Neuronal stem cell (in vitro differentiated cells): Measurements from ENCODE around the gene SEC14L1.
A peak's percentile ranks its signal among the peaks of the same experiment; 100 is the strongest.
"Not testable (repeated sequence)": the region's sequence is repeated elsewhere in the genome, so short reads cannot be mapped to it uniquely, and the experiment has no call there.

ENCODE experiments used
- DNase-seq: peaks from one replicate; pipeline ENCODE4 v3.0.0-alpha.2; 2013; ENCODE audit warnings: low spot score
- H2AFZ ChIP-seq: one replicate; pipeline ENCODE4 v1.6.1; 2013; ENCODE audit warnings: mild to moderate bottlenecking, low read length, inconsistent platforms
- H2AK5ac ChIP-seq: 2 replicates; pipeline ENCODE4 v1.6.1; 2013; ENCODE audit warnings: low read depth, mild to moderate bottlenecking, inconsistent platforms, low read length, moderate library complexity, mixed read lengths
- H2BK120ac ChIP-seq: 2 replicates; pipeline ENCODE4 v1.6.1; 2013; ENCODE audit warnings: low read depth, mild to moderate bottlenecking, inconsistent platforms, low read length, moderate library complexity, mixed read lengths
- H2BK12ac ChIP-seq: one replicate; pipeline ENCODE4 v1.6.1; 2013; ENCODE audit warnings: low read length, inconsistent platforms
- H2BK15ac ChIP-seq: 2 replicates; pipeline ENCODE4 v1.6.1; 2013; ENCODE audit warnings: mild to moderate bottlenecking, low read length, inconsistent platforms, mixed read lengths
- H2BK5ac ChIP-seq: one replicate; pipeline ENCODE4 v1.6.1; 2013; ENCODE audit warnings: inconsistent platforms, mild to moderate bottlenecking, low read length, moderate library complexity
- H3K14ac ChIP-seq: one replicate; pipeline ENCODE4 v1.6.1; 2013; ENCODE audit warnings: low read length, inconsistent platforms
- H3K18ac ChIP-seq: 2 replicates; pipeline ENCODE4 v1.6.1; 2013; ENCODE audit warnings: low read length, inconsistent platforms
- H3K23ac ChIP-seq: 2 replicates; pipeline ENCODE4 v1.6.1; 2013; ENCODE audit warnings: low read depth, mild to moderate bottlenecking, mixed read lengths, low read length, inconsistent platforms; ENCODE audit not compliant: poor library complexity
- H3K27ac ChIP-seq: replicated peaks from 3 replicates; pipeline ENCODE4 v1.5.1; 2013; ENCODE audit warnings: low read length, inconsistent platforms
- H3K27me3 ChIP-seq, 3 experiments: 2 replicates each; pipeline ENCODE4 v1.6.1; 2013; ENCODE audit warnings: low read length in 3 of 3, mild to moderate bottlenecking in 2 of 3, inconsistent platforms in 1 of 3, low read depth in 1 of 3, mixed read lengths in 1 of 3, moderate library complexity in 1 of 3; ENCODE audit not compliant: control insufficient read depth in 3 of 3, insufficient read depth in 3 of 3
- H3K36me3 ChIP-seq, 2 donors: replicated peaks in 1 of 2; 2 replicates each; pipeline ENCODE4 v1.6.1; 2013; ENCODE audit warnings: low read length in 2 of 2; ENCODE audit not compliant: control insufficient read depth in 2 of 2, insufficient read depth in 2 of 2
- H3K4ac ChIP-seq: 2 replicates; pipeline ENCODE4 v1.6.1; 2013; ENCODE audit warnings: inconsistent platforms, mild to moderate bottlenecking, low read length, moderate library complexity
- H3K4me1 ChIP-seq, 2 donors: 1 replicate in 1 of 2; 2 replicates in 1 of 2; pipeline ENCODE4 v1.6.1; 2013; ENCODE audit warnings: low read length in 2 of 2, low read depth in 1 of 2; ENCODE audit not compliant: control insufficient read depth in 2 of 2, insufficient read depth in 1 of 2
- H3K4me2 ChIP-seq: one replicate; pipeline ENCODE4 v1.6.1; 2013; ENCODE audit warnings: mild to moderate bottlenecking, low read length, inconsistent platforms; ENCODE audit not compliant: insufficient read depth, poor library complexity, severe bottlenecking
- H3K4me3 ChIP-seq, 2 donors: 2 replicates each; pipeline ENCODE4 v1.5.1; 2013; ENCODE audit warnings: low read length in 2 of 2, mild to moderate bottlenecking in 2 of 2, inconsistent platforms in 1 of 2, moderate library complexity in 1 of 2
- H3K79me1 ChIP-seq: one replicate; pipeline ENCODE4 v1.6.1; 2013; ENCODE audit warnings: low read depth, mild to moderate bottlenecking, inconsistent platforms, low read length, moderate library complexity
- H3K9ac ChIP-seq: one replicate; pipeline ENCODE4 v1.6.1; 2013; ENCODE audit warnings: mild to moderate bottlenecking, low read depth, low read length, inconsistent platforms; ENCODE audit not compliant: poor library complexity
- H3K9me3 ChIP-seq, 2 donors: replicated peaks in 1 of 2; 2 replicates each; pipeline versions ENCODE3 to v1.6.1; 2013; ENCODE audit warnings: low read length in 2 of 2, mild to moderate bottlenecking in 2 of 2, inconsistent platforms in 1 of 2, low read depth in 1 of 2, mixed read lengths in 1 of 2, moderate library complexity in 1 of 2; ENCODE audit not compliant: control insufficient read depth in 2 of 2, insufficient read depth in 1 of 2
- H4K8ac ChIP-seq: one replicate; pipeline ENCODE4 v1.6.1; 2013; ENCODE audit warnings: low read depth, mild to moderate bottlenecking, inconsistent platforms, low read length, moderate library complexity
- H4K91ac ChIP-seq: one replicate; pipeline ENCODE4 v1.6.1; 2013; ENCODE audit warnings: low read length, low read depth, mild to moderate bottlenecking, inconsistent platforms; ENCODE audit not compliant: poor library complexity
- WGBS, 2 donors: extraction: QIAGEN DNeasy Blood & Tissue Kit; methylation state at CpG; one replicate each; pipeline ENCODE4 v1.1.7; 2013; ENCODE audit warnings: missing lambda C conversion rate in 2 of 2, mixed read lengths in 1 of 2; ENCODE audit not compliant: insufficient read length in 2 of 2, insufficient replicate concordance in 1 of 2; ENCODE audit errors: extremely low coverage in 2 of 2; 5-methylcytosine and 5-hydroxymethylcytosine counted together

SEC14L1 gene

GRCh38 chr17:77252306-77252705 lies 111.5 kb downstream of the SEC14L1 start:
- not testable (repeated sequence) for H2AK5ac ChIP-seq, DNase-seq, H3K14ac ChIP-seq, H4K8ac ChIP-seq, H2BK120ac ChIP-seq, H2BK15ac ChIP-seq, H3K9ac ChIP-seq, H3K23ac ChIP-seq, H3K4me2 ChIP-seq, H3K79me1 ChIP-seq, H2AFZ ChIP-seq, H3K27ac ChIP-seq, H3K4ac ChIP-seq, H3K18ac ChIP-seq, H3K4me3 ChIP-seq, H4K91ac ChIP-seq, H3K9me3 ChIP-seq, H2BK5ac ChIP-seq, H2BK12ac ChIP-seq, H3K36me3 ChIP-seq
- Histone ChIP-seq H3K27me3 (peaks cover 0 to 16% (median 0%) of the 10 kb centered on the region in 3 experiments), H3K4me1 (peaks cover 11 to 14% of the 10 kb centered on the region in 2 donors)
- no CpG with 5 or more reads among the region's 7 CpGs for whole genome bisulfite sequencing, 2 donors

GRCh38 chr17:77253611-77254051 lies 112.9 kb downstream of the SEC14L1 start:
- H2AK5ac ChIP-seq: no peak overlapping the region
- H3K79me1 ChIP-seq: no peaks in the 10 kb centered on the region
- H3K9me3 ChIP-seq: no peaks in the 10 kb centered on the region
- H3K27ac ChIP-seq: no peak overlapping the region
- no peak overlapping the region for H4K91ac ChIP-seq
- no peak overlapping the region for H2BK12ac ChIP-seq
- H3K36me3 ChIP-seq: no peaks in the 10 kb centered on the region
- no peak overlapping the region for H2BK15ac ChIP-seq
- no peak overlapping the region for H4K8ac ChIP-seq
- H3K9ac ChIP-seq: no peak overlapping the region
- no peak overlapping the region for H2BK5ac ChIP-seq
- H3K14ac ChIP-seq: no peak overlapping the region
- no peak overlapping the region for H3K23ac ChIP-seq
- no peak overlapping the region for H3K4me2 ChIP-seq
- DNase-seq: no peak
- no peak overlapping the region for H2BK120ac ChIP-seq
- peaks cover 11 to 14% of the 10 kb centered on the region in 2 donors for H3K4me1 ChIP-seq
- H3K18ac ChIP-seq: no peak overlapping the region
- H3K4ac ChIP-seq: no peak overlapping the region
- H3K4me3 ChIP-seq: no peak overlapping the region
- H3K27me3 ChIP-seq: peaks cover 0 to 7% (median 0%) of the 10 kb centered on the region in 3 experiments
- peak overlapping the region; percentile 7 for H2AFZ ChIP-seq
- WGBS, 2 donors: no CpG with 5 or more reads among the region's 11 CpGs

GRCh38 chr17:77254951-77255825 lies 114.4 kb downstream of the SEC14L1 start:
- H3K36me3 ChIP-seq: no peaks in the 10 kb centered on the region
- H2AK5ac ChIP-seq: peak overlapping the region; percentile 96
- H3K14ac ChIP-seq: peak overlapping the region; percentile 85
- H2BK12ac ChIP-seq: peak overlapping the region; percentile 49
- WGBS, 2 donors: no CpG with 5 or more reads among the region's 25 CpGs
- no peaks in the 10 kb centered on the region for H3K79me1 ChIP-seq
- H3K4me1 ChIP-seq: peaks cover 11 to 14% of the 10 kb centered on the region in 2 donors
- DNase-seq: no peak
- H2BK5ac ChIP-seq: peak overlapping the region; percentile 16
- H3K4me3 ChIP-seq: peak overlapping the region in 1 of 2 donors; percentile 42
- peaks cover 0 to 7% (median 0%) of the 10 kb centered on the region in 3 experiments for H3K27me3 ChIP-seq
- H3K4ac ChIP-seq: peak overlapping the region; percentile 41
- H3K9me3 ChIP-seq: no peaks in the 10 kb centered on the region
- peak overlapping the region; percentile 55 for H2BK120ac ChIP-seq
- no peak overlapping the region for H3K9ac ChIP-seq
- H3K4me2 ChIP-seq: no peak overlapping the region
- H2BK15ac ChIP-seq: peak overlapping the region; percentile 93
- H3K18ac ChIP-seq: peak overlapping the region; percentile 96
- H3K23ac ChIP-seq: peak overlapping the region; percentile 44
- no peak overlapping the region for H4K8ac ChIP-seq
- H4K91ac ChIP-seq: peak overlapping the region; percentile 53
- H3K27ac ChIP-seq: no peak overlapping the region
- peak overlapping the region; percentile 89 for H2AFZ ChIP-seq

- H3K4me1 ChIP-seq: peaks cover 11 to 14% of the 10 kb centered on the region in 2 donors
- not testable (repeated sequence) for H3K4me3 ChIP-seq, H3K4me2 ChIP-seq, H2BK12ac ChIP-seq, H3K27ac ChIP-seq, H3K79me1 ChIP-seq, H3K4ac ChIP-seq, H3K27me3 ChIP-seq, H4K8ac ChIP-seq, H2BK120ac ChIP-seq, DNase-seq, H3K23ac ChIP-seq, H2AFZ ChIP-seq, H2AK5ac ChIP-seq, H3K36me3 ChIP-seq, H3K9me3 ChIP-seq, H2BK5ac ChIP-seq, H3K9ac ChIP-seq
- H3K18ac ChIP-seq: peak overlapping the region; percentile 39
- peak overlapping the region; percentile 89 for H4K91ac ChIP-seq
- no CpG with 5 or more reads among the region's 14 CpGs for WGBS, 2 donors
- peak overlapping the region; percentile 93 for H2BK15ac ChIP-seq
- H3K14ac ChIP-seq: peak overlapping the region; percentile 49
Measured at GRCh38 chr17:77255970-77256369, 115.2 kb downstream of the SEC14L1 start.
